Measurements from ENCODE around the gene NUP214.
"Not testable (repeated sequence)": the region's sequence is repeated elsewhere in the genome, so short reads cannot be mapped to it uniquely, and the experiment has no call there.

The NUP214 gene

GRCh38 chr9:131259916-131260597 is 134.7 kb downstream of the NUP214 start:
- DNase-seq (ENCODE audit: low read depth) = no peak

DNA sequence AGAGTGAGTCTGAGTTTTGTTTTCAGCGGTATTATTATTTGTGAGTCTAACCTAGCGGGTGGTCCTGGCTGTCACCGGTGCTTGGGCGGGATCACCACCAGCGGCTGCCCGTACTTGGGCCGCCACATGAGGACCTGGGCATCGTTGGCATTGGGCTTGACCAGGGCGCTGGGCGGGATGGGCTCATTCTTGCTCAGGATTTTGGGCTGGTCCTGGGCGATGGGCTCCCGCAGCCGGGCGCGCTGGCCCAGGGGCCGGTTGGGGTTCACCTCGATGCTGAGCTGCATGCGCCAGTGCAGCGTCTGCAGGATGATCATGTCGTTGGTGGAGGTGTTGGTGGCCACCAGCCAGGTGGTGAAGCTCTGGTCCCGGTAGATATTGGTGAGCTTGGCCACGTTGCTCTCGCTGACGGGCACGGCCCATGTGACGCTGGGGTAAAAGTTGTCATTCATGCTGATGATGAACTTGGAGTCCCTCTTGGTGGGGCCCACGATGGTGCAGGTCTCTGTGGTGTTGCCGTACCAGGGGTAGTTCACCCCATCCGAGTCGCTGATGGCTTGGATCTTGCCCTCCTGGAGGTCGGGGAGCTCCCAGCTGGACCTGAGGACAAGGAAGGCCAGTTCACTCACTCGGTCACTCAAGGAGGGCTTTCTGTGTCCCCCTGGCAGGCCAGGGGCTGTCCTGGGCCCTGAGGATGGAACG is 135.5 kb downstream of the NUP214 start:
- no peak for DNase-seq (ENCODE audit: low read depth)

DNA sequence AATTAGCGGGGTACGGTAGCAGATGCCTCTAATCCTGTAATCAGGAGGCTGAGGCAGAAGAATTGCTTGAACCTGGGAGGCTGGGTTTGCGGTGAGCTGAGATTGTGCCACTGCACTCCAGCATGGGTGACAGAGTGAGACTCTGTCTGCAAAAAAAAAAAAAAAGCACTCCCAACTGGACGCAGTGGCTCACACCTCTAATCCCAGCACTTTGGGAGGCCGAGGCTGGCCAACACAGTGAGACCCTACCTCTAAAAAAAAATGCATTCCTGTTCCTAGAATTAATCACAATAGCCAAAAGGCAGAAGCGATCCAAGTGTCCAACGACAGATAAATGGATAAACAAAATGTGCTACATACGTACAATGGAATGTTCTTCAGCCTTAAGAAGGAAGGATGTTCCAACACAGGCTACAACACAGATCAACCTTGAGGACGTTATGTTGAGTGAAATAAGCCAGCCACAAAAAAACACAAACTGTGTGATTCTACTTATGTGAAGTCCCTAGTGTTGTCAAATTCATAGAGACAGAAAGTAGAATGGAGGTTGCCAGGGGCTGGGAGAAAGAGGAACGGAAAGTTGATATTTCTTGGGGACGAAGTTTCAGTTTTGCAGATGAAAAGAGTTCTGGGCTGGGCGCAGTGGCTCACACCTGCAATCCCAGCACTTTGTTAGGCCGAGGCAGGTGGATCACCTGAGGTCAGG is 137.1 kb downstream of the NUP214 start:
- no peak for DNase-seq (ENCODE audit: low read depth)

GRCh38 chr9:131263033-131263343 is 137.6 kb downstream of the NUP214 start:
- DNase-seq (ENCODE audit: low read depth) = not testable (repeated sequence)

DNA sequence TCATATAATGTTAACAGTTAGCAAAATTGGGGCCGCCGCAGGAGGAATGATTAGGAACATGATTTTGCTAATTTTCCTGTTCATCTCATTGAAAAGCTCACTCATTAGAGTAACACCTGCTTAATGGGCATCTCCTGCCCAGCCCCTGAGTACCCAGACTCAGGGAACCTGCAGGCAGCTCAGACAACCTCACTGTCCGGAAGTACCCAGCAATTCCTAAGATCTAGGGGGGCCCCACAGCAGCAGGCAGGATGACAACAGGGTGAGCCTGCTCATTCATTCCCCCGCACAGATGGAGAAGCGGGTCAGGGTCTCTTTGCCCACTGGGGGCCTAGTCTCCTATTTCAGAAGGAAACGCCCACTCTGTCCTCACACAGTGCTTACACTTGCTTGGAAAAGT is 138.3 kb downstream of the NUP214 start:
- DNase-seq (ENCODE audit: low read depth) = no peak

GRCh38 chr9:131264231-131264630 is 138.8 kb downstream of the NUP214 start:
- no peak for DNase-seq (ENCODE audit: low read depth)

- no peak for DNase-seq (ENCODE audit: low read depth)
Observed at GRCh38 chr9:131266266-131267229, 141.2 kb downstream of the NUP214 start.

- no peak for DNase-seq (ENCODE audit: low read depth)
Observed at GRCh38 chr9:131270171-131271015, 145.0 kb downstream of the NUP214 start.

DNA sequence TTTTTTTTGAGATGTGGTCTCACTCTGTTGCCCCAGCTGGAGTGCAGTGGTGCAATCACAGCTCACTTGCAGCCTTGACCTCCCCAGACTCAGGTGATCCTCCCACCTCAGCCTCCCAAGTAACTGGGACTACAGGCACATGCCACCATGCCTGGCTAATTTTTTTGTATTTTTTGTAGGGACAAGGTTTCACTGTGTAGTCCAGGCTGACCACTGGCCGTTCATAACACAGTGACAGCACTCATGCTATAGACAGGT is 145.6 kb downstream of the NUP214 start:
- DNase-seq (ENCODE audit: low read depth) = not testable (repeated sequence)

DNA sequence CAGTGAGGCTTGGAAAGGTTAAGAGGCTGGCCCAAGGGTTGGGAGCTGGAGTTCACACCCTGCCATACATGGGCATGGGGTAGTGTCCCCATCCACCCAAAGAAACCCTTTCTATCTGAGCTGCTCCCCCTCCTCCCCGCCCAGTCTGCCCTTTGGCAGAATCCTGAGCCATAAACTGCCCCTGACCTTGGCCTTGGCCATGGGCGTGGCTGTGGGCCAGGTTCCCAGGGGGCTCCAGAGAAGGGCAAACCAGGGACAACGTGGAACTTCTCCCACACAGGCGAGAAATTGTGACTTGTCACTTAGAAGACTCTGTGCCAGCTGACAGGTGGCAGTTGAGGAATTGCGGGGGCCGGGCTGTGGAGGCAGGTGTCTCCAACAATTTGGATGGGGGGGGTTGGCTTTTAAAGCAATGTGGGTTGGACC is 146.1 kb downstream of the NUP214 start:
- DNase-seq (ENCODE audit: low read depth) = no peak

GRCh38 chr9:131272212-131272611 is 146.8 kb downstream of the NUP214 start:
- no peak for DNase-seq (ENCODE audit: low read depth)

DNA sequence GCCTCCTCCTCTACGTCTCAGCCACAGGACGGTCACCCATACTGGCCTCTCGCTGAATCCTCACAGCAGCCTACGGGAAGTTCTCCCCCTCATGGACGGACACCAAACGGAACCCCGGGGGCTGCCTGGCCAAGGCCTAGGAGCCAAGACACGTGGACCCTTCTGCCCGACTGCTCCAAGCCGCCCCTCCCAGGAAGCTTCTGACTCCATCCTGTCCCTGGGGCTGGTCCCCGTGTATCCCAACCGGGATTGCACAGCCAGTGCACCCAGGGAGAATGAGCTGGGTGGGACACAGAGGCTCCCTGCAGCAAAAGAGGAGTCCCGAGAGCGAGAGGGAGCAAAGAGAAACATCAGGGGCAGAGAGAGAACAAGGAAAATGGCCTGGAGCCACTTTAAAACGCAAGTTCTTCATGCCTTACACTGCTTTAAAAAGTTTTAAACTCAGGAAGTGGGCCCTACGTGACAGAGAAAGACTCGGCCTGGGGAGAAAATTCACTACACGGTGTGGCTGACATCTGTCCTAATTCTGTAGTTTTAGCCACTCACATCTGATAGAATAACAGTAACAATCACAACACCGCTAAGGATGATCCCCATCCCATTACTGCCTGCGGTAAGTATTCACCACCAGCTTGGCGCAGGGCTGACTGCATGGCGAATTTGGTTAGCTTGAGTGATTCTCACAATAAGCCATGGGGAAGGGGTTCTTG is 147.9 kb downstream of the NUP214 start:
- no peak for DNase-seq (ENCODE audit: low read depth)

GRCh38 chr9:131273856-131274673 is 148.7 kb downstream of the NUP214 start:
- no peak for DNase-seq (ENCODE audit: low read depth)

DNA sequence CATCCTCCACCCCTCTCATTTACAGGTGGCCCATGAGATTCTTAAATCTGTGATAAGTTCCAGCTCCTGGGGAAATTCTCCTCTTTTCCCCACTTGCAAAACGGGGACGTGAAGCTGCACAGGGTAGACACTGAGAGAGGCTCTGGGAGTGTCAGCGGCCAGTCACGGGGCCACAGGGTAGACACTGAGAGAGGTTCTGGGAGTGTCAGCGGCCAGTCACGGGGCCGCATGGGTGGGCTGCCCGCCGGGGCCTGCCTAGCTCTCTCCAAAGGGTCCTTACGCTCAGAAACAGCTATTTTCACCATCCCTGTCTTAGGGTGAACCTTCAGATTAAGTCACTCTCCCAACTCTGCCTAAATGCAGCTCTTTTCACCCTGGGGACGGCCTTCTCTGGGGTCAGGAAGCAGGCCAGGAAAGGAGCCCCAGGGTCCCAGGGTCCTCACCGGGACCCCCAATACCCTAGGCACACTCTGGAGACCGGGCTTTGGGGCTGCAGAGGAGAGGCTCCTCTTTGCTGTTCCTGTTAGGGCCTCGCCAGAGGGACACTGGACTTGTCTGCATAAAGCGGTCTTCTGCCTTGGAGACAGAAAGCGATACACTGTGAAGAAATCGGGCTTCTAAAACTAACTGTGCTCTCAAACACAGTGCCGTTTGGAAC is 149.4 kb downstream of the NUP214 start:
- no peak for DNase-seq (ENCODE audit: low read depth)

- DNase-seq (ENCODE audit: low read depth) = no peak
Observed at GRCh38 chr9:131275332-131276093, 150.1 kb downstream of the NUP214 start.

DNA sequence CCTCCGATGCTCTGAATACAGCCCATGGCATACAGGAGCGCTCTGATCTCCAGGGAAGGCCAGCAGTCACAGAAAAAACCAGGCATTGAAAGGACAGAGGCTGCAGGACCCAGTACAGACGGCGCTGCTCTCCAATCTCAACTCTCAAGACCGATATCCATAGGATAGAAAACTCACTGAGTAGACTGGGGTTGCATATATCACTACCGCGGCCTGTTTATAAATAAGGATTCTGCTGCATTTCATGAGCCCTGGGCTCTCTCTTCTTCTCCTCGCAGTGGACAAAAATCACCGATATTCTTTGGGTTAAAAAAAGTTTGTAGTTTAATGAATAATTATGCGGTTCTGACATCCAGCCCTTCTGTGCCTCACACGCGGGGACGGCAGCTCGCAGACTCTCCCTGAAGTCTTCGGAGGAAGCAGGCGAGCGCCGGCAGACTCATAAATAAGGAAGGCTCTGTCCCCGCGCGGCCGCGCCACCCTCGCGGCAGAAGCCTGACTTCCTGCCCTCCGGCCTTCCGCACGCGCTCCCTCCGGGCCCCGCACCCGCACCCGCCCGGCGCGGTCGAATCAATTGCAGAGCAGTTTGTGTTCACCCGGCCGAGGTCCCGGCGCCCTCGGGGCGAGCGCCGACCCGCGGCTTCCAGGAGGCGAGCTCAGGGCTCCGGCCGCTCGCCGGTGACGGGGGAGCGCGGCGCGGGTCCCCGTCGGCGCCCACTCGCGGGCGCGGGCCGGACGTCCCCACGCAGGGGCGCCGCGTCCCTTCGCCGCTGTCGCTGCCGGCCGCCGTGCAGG is 150.9 kb downstream of the NUP214 start, which contains the start of gene FAM78A:
FAM78A (minus strand) TSS at position 417 of the 795 bp plus-strand sequence; CDS start at position 86, 331 bp downstream.
- DNase-seq (ENCODE audit: low read depth) = no peak

DNA sequence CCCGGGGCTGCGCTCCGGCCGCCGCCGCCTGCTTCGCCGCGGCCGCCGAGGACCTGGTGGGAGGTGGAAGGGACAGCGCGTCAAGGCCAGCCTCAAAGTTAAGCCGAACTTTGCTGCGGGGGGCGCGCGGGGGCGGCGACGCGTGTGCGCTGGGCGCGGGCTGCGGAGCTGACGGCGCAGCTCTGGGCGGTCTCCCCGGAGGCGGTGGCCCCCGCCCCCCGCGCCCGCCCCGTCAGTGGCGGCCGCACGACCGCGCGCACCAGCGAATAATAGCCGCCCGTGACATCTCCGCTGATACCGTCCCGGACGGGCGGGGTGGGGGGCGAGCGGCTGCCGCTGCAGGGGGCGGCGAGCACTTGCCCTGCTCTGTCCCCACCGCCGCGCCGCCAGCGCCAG is 151.5 kb downstream of the NUP214 start:
- DNase-seq (ENCODE audit: low read depth) = no peak
